Measurements from ENCODE around the gene ROBO1. TPM values are rescaled to one million over a fixed set of nuclear protein-coding genes. Genes with fewer than 3 reads are reported as not detected.
"Not testable (repeated sequence)": the region's sequence is repeated elsewhere in the genome, so short reads cannot be mapped to it uniquely, and the experiment has no call there.

The ROBO1 gene
- total RNA-seq, 2 experiments from 2014 or later: 0.12 to 0.20 TPM

DNA sequence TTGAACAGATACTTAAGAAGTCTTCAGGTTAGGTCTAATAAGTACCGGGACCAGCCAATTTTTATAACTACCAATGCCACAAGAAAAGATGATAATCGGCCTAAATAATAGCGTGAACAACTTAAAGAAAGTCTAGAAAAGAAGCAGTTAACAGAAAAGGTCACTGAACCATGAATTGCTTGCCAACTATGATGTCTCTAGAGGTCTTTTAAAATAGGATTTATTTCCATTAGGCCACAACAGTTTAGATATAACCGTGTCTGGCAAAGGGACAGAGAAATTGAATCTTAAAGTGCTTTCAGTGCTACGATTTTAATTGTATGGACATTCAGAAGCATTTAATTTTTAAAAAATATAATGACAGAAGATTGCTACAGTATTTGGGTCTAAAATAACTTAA lies 1070.4 kb downstream of the ROBO1 start:
- no peaks in the 10 kb centered on the region for H3K36me3 Mint-ChIP-seq (ENCODE audit: low read depth)
- no peak overlapping the region for H3K27ac Mint-ChIP-seq
- no peaks in the 10 kb centered on the region for H3K4me1 Mint-ChIP-seq (ENCODE audit: low read depth)
- intact Hi-C loops (cut with micrococcal nuclease): no loop called here
- peaks cover 2% of the 10 kb centered on the region for H3K9me3 Mint-ChIP-seq
- no peak for DNase-seq
- CTCF ChIA-PET: no interaction called here
- no peak overlapping the region for H3K4me3 Mint-ChIP-seq
- no peaks in the 10 kb centered on the region for H3K27me3 Mint-ChIP-seq (ENCODE audit: low read depth)

DNA sequence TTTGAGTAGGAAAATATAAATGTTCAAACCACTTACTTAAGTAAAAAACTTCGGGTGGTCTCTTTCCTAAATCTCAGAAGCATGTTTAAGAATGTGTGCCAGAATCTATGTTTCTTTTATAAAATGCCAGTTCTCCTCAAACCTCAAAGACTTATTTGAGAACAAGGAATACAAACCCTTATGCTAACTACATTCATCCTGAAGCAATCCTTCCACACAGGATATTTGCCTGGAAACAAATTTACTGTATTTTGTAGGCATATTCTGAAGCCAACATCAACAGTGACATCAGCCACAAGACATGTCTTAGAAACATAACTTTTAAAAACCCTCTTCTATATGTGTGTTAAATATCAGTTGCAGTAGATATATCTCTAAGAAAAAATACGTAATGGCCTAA lies 1077.0 kb downstream of the ROBO1 start:
- Mint-ChIP-seq H3K27ac (no peak overlapping the region), H3K36me3 (ENCODE audit: low read depth) (no peaks in the 10 kb centered on the region), H3K27me3 (ENCODE audit: low read depth) (no peaks in the 10 kb centered on the region), H3K4me3 (no peak overlapping the region), H3K4me1 (ENCODE audit: low read depth) (no peaks in the 10 kb centered on the region), H3K9me3 (peaks cover 2% of the 10 kb centered on the region)
- intact Hi-C loops (cut with micrococcal nuclease): no loop called here
- no peak for DNase-seq
- CTCF ChIA-PET: no interaction called here

DNA sequence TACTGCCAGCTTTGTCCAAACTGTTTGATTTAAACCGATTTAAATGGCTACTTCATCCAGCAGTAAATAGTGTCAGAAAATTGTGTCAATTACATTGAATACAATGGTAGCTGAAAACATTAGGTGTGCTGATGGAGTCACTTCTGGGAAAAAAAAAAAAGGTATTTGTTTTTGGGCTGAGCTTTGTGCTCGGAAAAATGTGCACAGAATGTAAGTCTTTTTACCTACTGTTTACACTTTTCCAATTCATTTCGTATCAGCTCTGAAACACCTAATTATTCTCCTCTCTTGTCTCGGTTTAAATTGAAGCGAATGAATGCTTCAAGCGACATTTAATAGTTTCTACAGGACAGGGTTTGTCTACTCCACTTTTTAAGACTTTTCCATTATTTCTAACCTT lies 1078.4 kb downstream of the ROBO1 start:
- Mint-ChIP-seq H3K4me3 (no peak overlapping the region), H3K9me3 (peaks cover 2% of the 10 kb centered on the region), H3K4me1 (ENCODE audit: low read depth) (no peaks in the 10 kb centered on the region), H3K36me3 (ENCODE audit: low read depth) (no peaks in the 10 kb centered on the region), H3K27me3 (ENCODE audit: low read depth) (no peaks in the 10 kb centered on the region), H3K27ac (no peak overlapping the region)
- intact Hi-C loops (cut with micrococcal nuclease): no loop called here
- CTCF ChIA-PET: no interaction called here
- no peak for DNase-seq

GRCh38 chr3:78687520-78687919 lies 1080.3 kb downstream of the ROBO1 start:
- no peak overlapping the region for H3K4me3 Mint-ChIP-seq
- no peak for DNase-seq
- peaks cover 2% of the 10 kb centered on the region for H3K9me3 Mint-ChIP-seq
- no peaks in the 10 kb centered on the region for H3K4me1 Mint-ChIP-seq (ENCODE audit: low read depth)
- no peaks in the 10 kb centered on the region for H3K27me3 Mint-ChIP-seq (ENCODE audit: low read depth)
- H3K36me3 Mint-ChIP-seq (ENCODE audit: low read depth): no peaks in the 10 kb centered on the region
- H3K27ac Mint-ChIP-seq: no peak overlapping the region
- intact Hi-C loops (cut with micrococcal nuclease): no loop called here
- CTCF ChIA-PET: no interaction called here

GRCh38 chr3:78683284-78683683 lies 1084.5 kb downstream of the ROBO1 start:
- Mint-ChIP-seq H3K4me3 (no peak overlapping the region), H3K27me3 (ENCODE audit: low read depth) (no peaks in the 10 kb centered on the region), H3K36me3 (ENCODE audit: low read depth) (no peaks in the 10 kb centered on the region), H3K27ac (no peak overlapping the region), H3K9me3 (no peaks in the 10 kb centered on the region), H3K4me1 (ENCODE audit: low read depth) (no peaks in the 10 kb centered on the region)
- intact Hi-C loops (cut with micrococcal nuclease): no loop called here
- DNase-seq: no peak
- CTCF ChIA-PET: no interaction called here

DNA sequence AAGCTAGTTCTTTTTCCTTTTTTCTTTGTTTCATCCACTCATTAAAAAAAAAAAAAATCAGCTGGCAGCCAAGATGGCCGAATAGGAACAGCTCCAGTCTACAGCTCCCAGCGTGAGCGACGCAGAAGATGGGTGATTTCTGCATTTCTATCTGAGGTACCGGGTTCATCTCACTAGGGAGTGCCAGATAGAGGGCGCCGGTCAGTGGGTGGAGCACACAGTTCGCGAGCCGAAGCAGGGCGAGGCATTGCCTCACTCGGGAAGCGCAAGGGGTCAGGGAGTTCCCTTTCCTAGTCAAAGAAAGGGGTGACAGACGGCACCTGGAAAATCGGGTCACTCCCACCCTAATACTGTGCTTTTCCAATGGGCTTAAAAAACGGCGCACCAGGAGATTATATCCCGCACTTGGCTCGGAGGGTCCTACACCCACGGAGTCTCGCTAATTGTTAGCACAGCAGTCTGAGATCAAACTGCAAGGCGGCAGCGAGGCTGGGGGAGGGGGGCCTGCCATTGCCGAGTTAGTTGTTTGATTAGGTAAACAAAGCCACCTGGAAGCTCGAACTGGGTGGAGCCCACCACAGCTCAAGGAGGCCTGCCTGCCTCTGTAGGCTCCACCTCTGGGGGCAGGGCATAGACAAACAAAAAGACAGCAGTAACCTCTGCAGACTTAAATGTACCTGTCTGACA lies 1092.5 kb downstream of the ROBO1 start:
- H3K4me3 Mint-ChIP-seq; H3K36me3 Mint-ChIP-seq (ENCODE audit: low read depth); DNase-seq; H3K27me3 Mint-ChIP-seq (ENCODE audit: low read depth); H3K27ac Mint-ChIP-seq; intact Hi-C loops (cut with micrococcal nuclease); CTCF ChIA-PET; H3K9me3 Mint-ChIP-seq; H3K4me1 Mint-ChIP-seq (ENCODE audit: low read depth): not testable (repeated sequence)

- no peak for DNase-seq
- CTCF ChIA-PET: no interaction called here
- Mint-ChIP-seq H3K4me3 (no peak overlapping the region), H3K36me3 (ENCODE audit: low read depth) (no peaks in the 10 kb centered on the region), H3K4me1 (ENCODE audit: low read depth) (no peaks in the 10 kb centered on the region), H3K27ac (no peak overlapping the region), H3K27me3 (ENCODE audit: low read depth) (no peaks in the 10 kb centered on the region), H3K9me3 (peaks cover 1% of the 10 kb centered on the region)
- intact Hi-C loops (cut with micrococcal nuclease): no loop called here
Measured at GRCh38 chr3:78670746-78671145, 1097.1 kb downstream of the ROBO1 start.

- no peaks in the 10 kb centered on the region for H3K27me3 Mint-ChIP-seq (ENCODE audit: low read depth)
Measured at GRCh38 chr3:78670094-78670493, 1097.7 kb downstream of the ROBO1 start.

GRCh38 chr3:78668302-78668701 lies 1099.5 kb downstream of the ROBO1 start:
- no peak for DNase-seq
- Mint-ChIP-seq H3K9me3 (no peaks in the 10 kb centered on the region), H3K4me1 (ENCODE audit: low read depth) (no peaks in the 10 kb centered on the region), H3K36me3 (ENCODE audit: low read depth) (no peaks in the 10 kb centered on the region), H3K27me3 (ENCODE audit: low read depth) (no peaks in the 10 kb centered on the region), H3K27ac (no peak overlapping the region), H3K4me3 (no peak overlapping the region)
- CTCF ChIA-PET: no interaction called here
- intact Hi-C loops (cut with micrococcal nuclease): no loop called here

More at GRCh38 chr3:78670094-78670493, 1097.7 kb downstream of the ROBO1 start:
- DNase-seq: no peak
- Mint-ChIP-seq H3K4me3 (no peak overlapping the region), H3K9me3 (peaks cover under 1% of the 10 kb centered on the region), H3K36me3 (ENCODE audit: low read depth) (no peaks in the 10 kb centered on the region), H3K4me1 (ENCODE audit: low read depth) (no peaks in the 10 kb centered on the region), H3K27ac (no peak overlapping the region)
- intact Hi-C loops (cut with micrococcal nuclease): no loop called here
- CTCF ChIA-PET: no interaction called here

DNA sequence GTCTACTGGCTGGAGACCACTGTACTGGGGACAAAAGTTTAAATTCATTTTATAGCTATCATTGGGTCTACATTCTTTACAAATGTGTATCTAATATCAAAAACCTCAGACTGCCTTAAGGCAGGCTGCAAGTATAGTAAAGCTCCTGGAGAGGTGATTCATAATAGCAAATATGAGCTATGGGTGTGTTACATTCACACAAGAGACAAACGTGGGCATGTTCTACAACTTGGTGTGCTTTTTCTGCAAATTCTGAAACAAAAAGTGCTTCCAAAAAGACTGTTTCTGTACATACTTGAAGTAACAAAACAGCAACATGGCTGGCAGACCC lies 1101.4 kb downstream of the ROBO1 start:
- Mint-ChIP-seq H3K27ac (no peak overlapping the region), H3K36me3 (ENCODE audit: low read depth) (no peaks in the 10 kb centered on the region), H3K9me3 (no peaks in the 10 kb centered on the region), H3K4me1 (ENCODE audit: low read depth) (no peaks in the 10 kb centered on the region), H3K27me3 (ENCODE audit: low read depth) (no peaks in the 10 kb centered on the region), H3K4me3 (no peak overlapping the region)
- CTCF ChIA-PET: no interaction called here
- intact Hi-C loops (cut with micrococcal nuclease): no loop called here
- DNase-seq: no peak

GRCh38 chr3:78665776-78666469 lies 1101.9 kb downstream of the ROBO1 start:
- Mint-ChIP-seq H3K9me3 (no peaks in the 10 kb centered on the region), H3K27ac (no peak overlapping the region), H3K4me3 (no peak overlapping the region), H3K36me3 (ENCODE audit: low read depth) (no peaks in the 10 kb centered on the region), H3K27me3 (ENCODE audit: low read depth) (no peaks in the 10 kb centered on the region), H3K4me1 (ENCODE audit: low read depth) (no peaks in the 10 kb centered on the region)
- intact Hi-C loops (cut with micrococcal nuclease): no loop called here
- CTCF ChIA-PET: no interaction called here
- DNase-seq: no peak

DNA sequence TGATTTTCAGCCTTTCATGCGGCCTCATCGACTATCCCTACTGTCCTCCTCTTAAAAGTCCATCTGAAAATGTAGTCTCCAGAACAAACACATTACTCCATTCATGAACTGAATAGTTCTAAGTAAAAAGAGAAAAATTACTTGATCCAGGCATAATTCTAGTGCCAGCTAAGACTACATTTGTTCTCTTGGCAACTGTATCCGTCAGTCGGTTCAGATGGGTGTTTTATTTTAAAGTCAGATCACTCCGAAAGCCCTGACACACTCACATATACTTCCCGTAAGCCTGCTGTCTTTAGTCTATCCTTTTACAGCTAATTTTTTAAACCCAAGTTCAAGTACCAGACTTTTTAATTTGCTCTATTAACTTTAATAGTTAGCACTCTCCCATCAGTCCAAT lies 1102.7 kb downstream of the ROBO1 start:
- H3K9me3 Mint-ChIP-seq: no peaks in the 10 kb centered on the region
- DNase-seq: no peak
- H3K27ac Mint-ChIP-seq: no peak overlapping the region
- no peaks in the 10 kb centered on the region for H3K27me3 Mint-ChIP-seq (ENCODE audit: low read depth)
- H3K4me3 Mint-ChIP-seq: no peak overlapping the region
- CTCF ChIA-PET: no interaction called here
- intact Hi-C loops (cut with micrococcal nuclease): no loop called here
- H3K4me1 Mint-ChIP-seq (ENCODE audit: low read depth): no peaks in the 10 kb centered on the region
- no peaks in the 10 kb centered on the region for H3K36me3 Mint-ChIP-seq (ENCODE audit: low read depth)

GRCh38 chr3:78660957-78661356 lies 1106.8 kb downstream of the ROBO1 start:
- no peak overlapping the region for H3K4me3 Mint-ChIP-seq
- no peaks in the 10 kb centered on the region for H3K36me3 Mint-ChIP-seq (ENCODE audit: low read depth)
- no peaks in the 10 kb centered on the region for H3K9me3 Mint-ChIP-seq
- H3K27me3 Mint-ChIP-seq (ENCODE audit: low read depth): no peaks in the 10 kb centered on the region
- no peak for DNase-seq
- intact Hi-C loops (cut with micrococcal nuclease): loop anchor here (1.0 kb wide), 1 partner anchor 836 kb away; no protein-coding TSS in a partner anchor
- H3K27ac Mint-ChIP-seq: no peak overlapping the region
- CTCF ChIA-PET: interaction anchor here (0.6 kb wide), 1 partner anchor 817 kb away, joined by 3 read pairs; no protein-coding TSS in a partner anchor
- no peaks in the 10 kb centered on the region for H3K4me1 Mint-ChIP-seq (ENCODE audit: low read depth)

Measured in activated naive CD4-positive, alpha-beta T cell treated with anti-CD3 and anti-CD28 coated beads for 36 hours (primary cell).